Ureter (tissue), 1 donor: ENCODE data around the gene DOK3. TPM values are rescaled to one million over a fixed set of nuclear protein-coding genes. Genes with fewer than 3 reads are reported as not detected.
"Not testable (repeated sequence)": the region's sequence is repeated elsewhere in the genome, so short reads cannot be mapped to it uniquely, and the experiment has no call there.

Experiments used
- DNase-seq: peaks from one replicate; pipeline ENCODE4 v3.0.0-alpha.2; 2020; ENCODE audit warnings: low spot score
- total RNA-seq: library from RNA; stranded (reverse); gene quantifications from one replicate; pipeline ENCODE4 v1.2.4, GENCODE V29; 2023
- donor health status: DM: yes; HTN: yes; CAD: no.

DOK3 gene
- total RNA-seq, 1 donor from 2014 or later, result 7.9 TPM

DNA sequence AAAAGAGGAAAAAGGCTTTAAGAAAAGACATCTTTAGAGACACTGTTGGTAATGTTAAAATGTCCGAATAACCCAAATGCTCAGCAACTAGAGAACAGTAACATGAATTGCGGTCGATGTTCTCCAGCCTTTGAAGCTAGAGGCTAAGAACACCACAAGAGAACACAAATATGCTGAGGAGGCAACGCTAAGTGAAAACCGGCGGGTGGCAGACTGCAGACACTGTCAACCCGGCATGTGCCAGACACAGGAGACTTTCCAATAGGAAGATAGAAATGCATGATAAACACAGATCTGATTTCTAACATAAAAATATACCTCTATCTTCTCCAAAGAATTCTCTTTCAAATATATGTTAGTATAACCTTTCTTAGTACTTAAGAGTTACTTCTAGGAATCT lies 25.5 kb upstream of the DOK3 start:
- no peak for DNase-seq

DNA sequence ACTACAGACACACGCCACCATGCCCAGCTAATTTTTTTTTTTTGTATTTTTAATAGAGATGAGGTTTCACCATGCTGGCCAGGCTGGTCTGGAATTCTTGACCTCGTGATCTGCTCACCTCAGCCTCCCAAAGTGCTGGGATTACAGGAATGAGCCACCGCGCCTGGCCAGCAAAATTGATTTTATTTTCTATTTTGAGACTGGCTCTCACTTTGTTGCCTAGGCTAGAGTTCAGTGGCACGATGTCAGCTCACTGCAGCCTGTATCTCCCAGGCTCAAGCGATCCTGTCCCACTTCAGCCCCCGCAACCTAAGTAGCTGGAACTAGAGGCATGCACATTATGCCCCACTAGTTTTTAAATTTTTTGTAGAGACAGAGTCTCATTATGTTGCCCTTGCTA lies 24.8 kb upstream of the DOK3 start:
- not testable (repeated sequence) for DNase-seq

DNA sequence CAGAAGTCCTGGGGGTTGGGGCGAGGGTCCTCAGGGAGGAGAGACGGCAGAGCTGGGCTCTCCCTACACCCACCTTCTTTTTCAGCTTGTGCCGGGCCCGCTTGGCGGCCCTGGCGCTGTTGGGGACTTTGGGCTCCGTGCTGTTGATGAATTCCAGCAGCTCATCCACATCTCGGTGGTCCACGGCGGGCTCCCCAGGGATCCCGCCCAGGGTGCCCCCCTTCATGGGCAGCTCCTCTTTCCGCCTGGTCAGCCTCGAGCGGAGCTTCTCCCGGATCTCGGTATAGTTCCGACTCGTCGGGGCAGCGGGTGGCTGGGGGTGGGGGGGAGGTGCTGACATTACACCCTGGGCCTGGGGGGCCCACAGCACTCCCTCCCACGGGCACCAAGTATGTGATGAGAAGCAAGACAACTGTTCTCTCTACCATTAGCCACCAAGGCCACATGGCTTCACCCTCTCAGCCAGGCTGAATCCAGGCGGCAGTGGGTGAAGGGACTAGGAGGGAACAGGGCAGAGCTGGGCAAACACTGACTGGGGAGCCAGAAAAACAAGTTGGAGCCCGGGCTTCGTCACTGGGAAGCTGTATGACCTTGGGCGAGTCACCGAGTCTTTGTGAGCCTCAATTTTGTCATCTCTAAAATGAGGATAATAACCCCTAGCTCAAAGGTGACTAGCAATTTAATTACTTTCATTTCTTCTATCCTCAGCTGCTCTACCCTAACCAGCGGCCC lies 21.7 kb upstream of the DOK3 start:
- DNase-seq, result no peak

DNA sequence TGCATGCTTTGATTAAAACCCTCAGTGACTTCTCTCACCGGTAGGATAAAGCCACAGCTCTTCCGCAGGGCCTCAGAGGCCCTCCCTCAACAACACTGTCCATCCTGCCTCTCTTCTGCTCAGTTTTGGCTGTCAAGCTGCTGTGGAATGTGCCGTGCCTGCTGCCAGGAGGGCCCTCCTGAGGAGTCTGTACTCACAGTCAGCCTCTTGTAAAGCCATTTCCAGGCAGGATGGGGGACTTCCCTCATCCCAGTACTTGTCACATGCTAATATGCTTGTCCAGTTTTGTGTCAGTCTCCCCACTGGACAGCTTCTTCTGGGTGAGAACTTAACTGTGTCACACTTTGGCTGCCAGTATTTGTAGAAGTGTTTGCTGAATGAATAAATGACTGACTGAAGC lies 21.0 kb upstream of the DOK3 start:
- DNase-seq, result no peak

DNA sequence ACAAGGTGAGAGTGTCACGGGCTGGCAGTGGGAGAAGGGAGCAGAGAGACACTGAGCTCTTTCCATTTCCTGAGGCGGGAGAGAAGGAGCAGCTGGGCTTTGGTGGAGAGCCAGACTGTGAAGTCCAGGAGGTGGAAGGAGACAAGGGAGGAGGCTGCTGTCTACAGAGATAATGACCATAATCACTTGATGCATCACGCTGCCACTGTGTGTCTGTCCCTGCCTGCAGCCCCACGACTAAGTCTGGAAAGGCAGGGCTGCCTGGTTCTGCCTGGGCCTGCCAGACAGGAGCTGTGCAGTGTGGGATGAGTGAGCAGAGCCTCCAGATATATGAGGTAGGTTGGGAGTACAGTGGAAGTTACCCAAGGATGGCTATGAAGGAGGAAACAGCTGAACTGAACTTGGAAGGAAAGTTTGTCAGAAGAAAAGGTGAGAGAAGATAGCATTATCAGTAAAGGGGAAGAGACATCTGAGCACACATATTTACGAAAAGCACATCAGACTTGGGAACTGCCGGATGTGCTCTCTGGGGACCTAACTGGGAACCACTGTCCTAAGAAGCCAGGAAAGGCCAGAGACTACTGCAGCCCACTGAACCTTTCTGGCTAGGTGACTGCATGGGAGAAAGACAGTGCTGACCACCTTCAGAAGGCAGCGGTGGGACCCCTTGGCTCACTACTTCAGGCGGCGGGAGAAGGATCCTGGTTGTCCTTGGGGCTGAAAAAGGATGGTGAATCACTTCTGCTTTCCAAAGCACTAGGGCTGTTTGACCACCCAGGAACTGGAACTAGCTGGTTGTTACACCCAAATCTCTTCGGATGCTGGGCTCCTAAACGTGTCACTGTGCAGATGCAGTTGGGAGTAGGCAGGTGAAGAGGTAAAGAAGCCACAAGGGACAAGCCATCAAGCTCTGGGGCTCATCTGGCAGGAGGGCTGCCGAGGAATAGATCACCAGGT lies 19.9 kb upstream of the DOK3 start:
- DNase-seq, result no peak

DNA sequence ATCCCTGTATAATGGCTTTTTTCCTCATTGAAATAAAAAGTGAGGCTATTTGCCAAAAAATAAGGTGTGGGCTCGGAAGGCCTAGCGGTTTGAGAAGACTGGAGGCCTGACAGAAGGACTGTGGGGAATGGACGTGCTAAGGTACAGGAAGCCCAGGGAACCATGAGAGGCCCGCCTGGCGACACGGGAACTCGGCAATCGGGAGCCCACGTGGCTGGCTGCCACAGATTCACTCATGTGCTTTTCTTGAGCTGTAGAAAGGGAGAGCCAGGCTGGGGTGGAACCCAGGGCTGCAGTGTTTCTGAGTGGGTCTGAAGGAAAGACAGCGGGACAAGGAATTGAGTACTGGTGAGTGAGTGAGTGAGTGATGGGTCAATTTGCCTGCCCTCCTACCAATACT lies 19.0 kb upstream of the DOK3 start:
- no peak for DNase-seq

DNA sequence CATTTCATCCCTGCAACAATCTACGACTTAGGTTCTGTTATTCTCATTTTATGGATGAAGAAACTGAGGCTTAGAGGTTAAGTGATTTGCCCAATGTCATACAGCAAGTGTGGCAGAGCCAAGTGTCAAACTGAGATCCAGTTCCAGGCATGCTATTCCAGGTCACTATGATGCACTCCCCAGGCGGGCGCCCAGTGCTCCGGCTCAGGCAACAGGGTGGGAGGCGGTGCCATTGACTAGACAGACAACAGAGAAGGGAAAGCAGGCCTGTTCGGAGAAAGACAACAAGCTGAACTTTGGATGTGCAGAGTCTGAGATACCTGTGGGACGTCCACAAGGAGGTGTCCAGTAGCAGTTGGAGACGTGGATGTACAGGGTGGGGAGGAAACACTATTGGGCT lies 18.0 kb upstream of the DOK3 start:
- no peak for DNase-seq

DNA sequence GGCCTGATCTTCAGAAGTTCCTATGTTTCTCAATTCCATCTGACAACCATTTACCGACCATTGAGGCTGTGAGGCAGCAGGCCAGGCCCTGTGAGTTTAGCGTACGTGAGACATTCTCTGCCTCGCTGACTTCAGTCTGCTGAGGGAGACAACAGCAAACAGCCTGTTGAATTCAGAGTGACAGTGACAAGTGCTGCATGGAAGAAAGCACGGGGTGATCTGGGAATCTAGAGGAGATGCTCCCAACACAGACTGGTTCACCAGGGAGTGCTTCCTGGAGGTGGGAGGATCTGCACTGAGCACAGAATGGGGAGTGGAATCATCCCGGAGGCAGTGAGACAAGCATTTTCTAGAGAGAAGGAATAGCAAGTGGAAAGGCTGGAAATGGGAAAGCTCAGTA lies 17.2 kb upstream of the DOK3 start:
- no peak for DNase-seq

DNA sequence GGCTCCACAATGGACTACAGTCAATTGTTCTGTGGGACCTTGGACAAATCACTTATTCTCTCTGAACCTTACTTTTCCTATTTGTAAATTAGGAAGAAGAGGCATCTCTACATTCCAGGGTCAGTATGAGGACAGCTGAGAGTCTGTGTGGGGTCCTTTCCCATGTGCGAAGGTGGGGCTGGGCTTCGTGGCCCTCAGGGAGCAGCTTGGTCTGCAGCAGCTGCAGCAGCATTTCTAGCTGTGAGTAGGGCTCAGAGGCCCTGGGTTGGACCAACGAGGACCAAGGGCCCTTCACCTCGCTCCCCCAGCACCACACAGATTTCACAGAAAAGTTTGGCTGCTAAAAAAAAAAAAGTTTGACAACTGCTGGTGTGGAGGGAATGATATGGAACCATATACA lies 16.6 kb upstream of the DOK3 start:
- no peak for DNase-seq

DNA sequence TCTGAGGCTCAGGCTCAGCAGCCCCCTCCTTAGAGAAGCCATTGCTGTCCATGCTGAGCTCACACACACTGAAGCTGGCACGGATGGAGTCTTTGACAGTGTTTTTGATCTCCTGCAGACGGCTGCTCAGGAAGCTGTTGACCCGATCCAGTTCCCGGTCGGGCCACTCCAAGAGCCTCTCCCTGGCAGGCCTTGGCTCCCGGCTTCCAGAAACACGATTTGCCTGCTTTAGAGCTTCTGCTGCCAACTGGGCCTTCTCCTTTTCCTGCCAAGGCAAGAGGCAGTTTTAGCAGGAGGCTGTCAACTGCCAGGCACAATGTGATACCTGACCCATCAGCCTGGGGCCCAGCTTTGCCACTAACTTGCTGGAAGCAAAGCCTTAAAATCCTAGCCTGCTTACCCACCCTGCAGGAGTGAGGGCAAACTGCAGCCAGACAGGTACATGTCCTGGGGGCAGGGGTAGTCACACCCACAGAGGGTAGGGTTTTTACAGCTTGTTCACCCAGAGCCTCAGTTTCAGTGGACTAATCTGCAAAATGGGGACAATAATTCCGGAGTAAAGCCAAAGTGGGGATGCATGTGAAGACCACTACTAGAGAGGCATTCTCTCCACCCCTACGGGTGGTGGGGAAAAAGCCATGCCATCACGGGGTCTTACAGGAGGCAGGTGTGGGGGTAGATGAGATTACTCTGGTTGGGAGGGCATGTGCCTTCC lies 15.5 kb upstream of the DOK3 start:
- DNase-seq, result no peak

DNA sequence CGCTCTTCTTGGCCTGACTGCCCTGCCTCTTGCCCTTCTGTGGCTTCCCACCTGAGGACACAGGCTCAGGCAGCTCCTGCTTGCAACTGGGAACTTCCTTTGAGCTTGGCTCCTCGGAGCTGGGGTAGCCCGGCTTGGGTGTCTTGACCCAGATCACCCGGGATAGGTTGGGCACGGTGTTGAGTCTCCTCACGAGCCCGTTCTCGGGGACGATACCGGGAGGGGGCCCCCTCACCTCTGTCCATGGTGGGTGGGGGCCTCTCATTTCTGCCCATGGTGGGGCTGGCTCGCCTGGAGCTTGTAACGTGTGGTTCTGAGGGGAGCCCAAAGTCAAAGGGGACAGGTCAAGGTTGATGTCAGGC lies 14.9 kb upstream of the DOK3 start:
- DNase-seq, result no peak

DNA sequence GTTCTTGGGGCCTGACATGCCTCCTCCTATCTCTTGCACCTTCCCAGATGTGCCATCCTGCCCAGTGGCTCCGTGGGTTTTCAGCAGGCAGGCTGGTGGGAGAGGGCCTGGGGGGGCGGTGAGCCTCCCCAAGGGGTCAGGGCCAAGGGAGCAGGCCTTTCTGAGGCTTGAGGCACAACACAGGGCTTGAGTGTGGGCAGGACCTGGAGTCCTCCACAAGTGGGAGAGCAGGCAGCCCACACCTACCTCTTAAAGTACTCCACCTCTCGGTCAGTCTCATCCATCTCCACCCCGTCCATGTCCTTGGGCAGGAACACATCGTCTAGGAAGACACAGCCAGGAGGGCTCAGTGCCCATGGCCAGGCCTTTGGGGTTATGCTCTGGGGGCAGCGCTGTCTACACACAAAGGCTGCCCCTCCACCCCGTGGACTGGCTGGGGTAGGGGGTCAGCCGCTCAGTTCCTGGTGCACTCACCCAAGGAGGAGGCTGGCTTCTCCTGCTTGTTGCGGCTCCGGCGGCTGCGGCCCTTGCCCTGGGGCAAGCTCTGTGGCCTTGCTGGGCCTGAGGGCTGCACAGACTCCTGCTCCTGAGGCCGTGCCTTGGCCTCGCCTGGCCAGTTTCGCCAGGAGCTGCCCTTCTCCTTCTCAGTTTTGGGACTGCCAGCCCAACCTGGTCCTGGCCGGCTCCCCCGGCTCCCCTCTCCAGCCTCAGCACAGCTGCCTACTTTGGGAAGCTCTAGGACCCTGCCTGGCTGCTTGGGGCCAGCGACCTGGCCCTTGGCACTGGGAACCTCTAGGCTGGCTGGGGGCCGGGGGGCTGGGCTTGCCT lies 14.3 kb upstream of the DOK3 start:
- no peak for DNase-seq

DNA sequence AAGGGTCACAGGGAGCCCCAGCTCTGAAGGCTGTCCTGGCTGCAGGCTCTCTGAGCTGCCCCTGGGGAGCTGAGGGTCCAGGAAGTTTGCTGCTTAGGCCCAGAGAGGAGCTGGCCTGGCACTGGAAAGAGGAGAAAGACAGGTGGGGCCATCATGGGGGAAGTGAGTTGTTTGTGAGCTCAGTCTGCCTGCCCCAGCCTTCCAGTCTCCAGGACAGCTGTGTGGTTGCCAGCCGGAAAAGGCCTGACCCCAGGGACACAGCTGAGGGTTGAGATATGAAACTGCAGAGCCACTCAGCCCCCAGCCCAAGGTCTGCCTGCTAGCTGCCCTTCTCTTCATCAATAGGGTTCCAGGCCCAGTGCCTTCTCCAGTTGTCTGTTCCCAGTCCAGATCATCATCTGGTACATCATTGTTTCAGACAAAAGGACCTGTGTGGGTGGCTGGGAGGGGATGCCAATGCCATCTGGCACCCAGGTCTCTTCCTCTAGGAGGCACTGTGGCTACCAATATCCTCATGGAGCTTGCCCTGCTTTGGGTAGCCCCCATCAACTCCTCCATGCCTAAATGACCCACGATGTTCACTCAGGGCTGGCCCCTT lies 11.4 kb upstream of the DOK3 start:
- DNase-seq, result no peak

DNA sequence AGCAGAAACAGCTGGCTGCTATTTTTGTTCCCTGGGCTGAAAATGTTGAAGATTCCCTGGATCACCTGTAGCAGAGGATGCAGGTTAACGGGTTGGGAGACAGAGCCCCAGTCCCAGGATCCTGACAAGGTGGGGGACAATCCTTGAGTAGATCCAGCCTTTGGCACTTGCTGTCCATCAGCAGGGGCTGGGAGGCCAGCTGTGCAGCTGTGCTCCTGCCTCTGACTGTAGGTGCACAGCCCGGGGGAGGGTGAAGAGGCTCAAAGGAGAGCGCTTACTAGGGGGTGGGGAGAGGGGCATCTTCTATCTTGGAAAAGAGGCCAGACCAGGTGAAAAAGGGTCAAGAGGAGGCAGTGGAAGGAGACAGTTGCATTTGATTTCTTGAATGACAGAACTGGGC lies 10.6 kb upstream of the DOK3 start:
- DNase-seq, result no peak

DNA sequence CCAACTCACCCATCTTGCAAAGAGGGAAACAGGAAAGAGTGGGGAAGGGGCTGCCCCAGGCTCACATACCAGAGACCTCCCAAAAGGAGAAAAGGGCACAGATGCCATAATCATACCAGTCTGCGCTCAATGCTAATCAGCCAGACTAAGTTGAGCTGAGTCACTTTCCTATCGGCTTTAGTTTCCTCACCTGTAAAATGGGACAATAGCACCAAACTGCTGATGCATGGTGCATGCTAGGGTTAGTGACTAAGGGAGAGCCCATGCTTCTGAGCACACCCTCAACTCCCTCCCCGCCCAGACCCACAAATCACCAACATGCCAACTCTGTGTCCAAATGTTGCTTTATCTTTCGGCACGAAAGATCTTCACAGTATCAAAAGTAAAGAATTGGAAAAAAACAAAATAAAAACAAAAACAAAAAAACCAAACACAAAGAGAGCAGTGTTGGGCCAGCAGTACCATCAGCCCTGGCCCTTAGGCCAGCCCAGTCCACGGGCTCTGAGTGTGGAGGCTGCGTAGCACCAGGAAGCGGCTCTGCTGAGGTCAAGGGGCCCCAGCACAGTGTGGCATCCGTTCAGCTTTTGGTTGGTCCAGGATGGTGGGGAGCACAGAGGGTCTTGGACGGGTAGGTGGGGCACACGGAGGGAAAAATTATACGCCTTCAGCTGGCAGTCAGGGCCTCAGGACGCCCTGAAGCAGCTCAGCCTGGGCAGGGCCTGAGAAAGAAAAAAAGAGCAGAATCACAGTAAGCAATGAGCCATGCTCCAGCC lies 10.0 kb upstream of the DOK3 start:
- no peak for DNase-seq

DNA sequence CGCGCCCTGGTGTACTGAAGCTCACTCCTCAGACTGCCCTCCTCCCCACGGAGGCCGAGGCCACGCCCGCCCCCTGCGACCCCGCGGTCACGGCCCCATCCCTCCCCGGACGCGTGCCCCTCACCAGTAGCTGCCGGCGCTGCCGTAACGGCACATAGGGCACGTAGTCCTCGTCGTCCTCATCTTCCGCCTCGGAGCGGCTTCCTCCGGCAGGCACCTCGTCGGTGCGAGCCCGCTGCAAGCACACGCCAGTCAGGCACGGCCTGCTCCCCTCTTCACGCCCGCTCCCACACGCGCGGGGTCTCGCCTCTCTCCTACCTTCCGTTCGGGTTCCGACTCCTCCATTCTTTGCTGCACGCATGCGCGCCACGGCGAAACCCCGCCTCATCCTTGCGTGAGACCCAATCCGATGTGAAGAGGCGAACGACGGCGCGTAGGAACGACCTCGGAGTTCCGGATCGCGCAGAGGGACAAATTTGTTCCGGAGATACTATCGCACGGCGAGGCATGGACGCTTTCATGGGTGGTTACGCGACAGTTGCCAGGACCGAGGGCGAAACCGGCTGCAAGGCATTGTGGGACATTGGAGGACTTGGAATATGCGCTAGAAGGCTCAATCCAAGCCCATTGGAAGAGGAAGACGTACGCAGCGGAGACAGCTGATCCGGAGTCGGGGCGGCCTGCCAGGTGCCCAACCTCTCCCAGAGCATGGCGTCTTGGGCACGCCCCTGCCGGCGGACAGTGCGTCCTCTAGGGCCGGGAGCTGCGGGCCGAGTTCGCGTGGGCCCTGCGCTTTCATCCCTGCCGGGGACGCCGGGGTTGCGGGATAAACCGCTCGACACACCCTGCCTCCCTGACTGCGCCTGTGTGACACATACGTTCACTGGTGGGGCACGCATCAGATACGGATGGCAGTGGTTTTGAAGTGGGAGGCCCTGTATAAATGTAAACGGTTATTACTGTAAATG lies 7.3 kb upstream of the DOK3 start, which contains the start of gene DDX41:
TSS of gene DDX41 (minus strand) at position 361 of the 968 bp plus-strand sequence. CDS start at position 345, 16 bp downstream.
- peak; percentile 98 for DNase-seq

DNA sequence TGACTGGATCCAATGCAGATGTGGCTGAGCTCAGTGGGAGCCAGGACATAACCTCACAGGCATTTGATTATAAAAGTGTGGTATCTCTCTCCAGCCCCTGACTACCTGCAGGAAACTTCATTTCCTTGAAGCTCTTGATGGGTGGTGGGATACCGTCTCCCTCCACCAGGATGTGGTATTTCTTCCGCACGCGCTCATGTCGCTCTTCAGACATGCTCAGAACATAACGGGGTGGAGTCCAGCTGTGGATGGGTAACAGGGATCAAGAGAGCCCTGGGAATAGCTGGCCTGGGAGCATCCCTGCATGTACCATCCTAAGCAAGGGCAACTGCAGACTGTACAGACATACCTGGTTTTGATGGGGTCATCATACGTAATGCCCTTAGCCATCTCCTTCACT lies 6.0 kb upstream of the DOK3 start:
- no peak for DNase-seq

DNA sequence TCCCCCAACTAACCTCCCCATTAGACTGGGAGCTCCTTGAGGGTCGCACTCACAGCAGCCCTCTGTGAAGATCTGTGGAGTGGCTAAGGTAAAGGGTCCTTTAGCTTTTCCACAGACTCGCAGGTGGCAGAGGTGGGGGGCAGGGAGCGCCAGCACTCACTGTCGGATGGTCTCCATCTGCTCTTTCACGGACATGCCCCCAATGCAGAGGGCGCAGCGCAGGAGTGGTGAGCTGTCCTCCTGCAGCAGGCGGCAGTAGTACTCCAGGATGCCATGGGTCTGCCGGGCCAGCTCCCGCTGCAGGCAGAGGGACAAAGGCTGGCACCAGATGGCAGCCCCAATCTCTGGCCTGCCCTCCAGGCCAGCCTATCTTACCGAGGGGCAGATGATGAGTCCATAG lies 4.9 kb upstream of the DOK3 start:
- no peak for DNase-seq

DNA sequence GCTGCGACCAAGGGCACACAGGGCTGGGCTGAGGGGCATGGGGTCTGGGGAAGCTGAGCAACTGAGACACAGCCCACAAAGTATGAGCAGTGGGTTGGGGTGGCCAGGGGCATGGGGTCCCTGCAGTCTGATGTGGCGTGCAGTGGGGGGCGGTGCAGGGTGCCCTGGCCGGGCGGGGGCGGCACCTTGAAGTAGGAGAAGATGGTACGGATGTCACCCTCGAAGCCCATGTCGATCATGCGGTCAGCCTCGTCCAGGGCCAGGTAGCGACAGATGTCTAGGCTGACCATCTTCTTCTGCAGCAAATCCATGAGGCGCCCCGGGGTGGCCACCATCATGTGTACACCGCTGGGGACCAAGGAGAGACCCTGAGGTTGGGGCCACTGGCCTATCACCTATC lies 3.9 kb upstream of the DOK3 start:
- no peak for DNase-seq
